ENCODE data around the gene DBT.

DBT gene

GRCh38 chr1:100151679-100152078, 98.0 kb downstream of the DBT start:
- DNase-seq, result no peak
- no peaks in the 10 kb centered on the region for H3K36me3 ChIP-seq (replicated peaks; ENCODE audit: insufficient read depth, low read length)
- no peak overlapping the region for H3K9ac ChIP-seq (ENCODE audit: low read length)
- H3K9me3 ChIP-seq (replicated peaks; ENCODE audit: insufficient read depth, low read length), result no peaks in the 10 kb centered on the region
- H2AFZ ChIP-seq (ENCODE audit: low read length), result no peak overlapping the region
- H3K9me2 ChIP-seq (replicated peaks; ENCODE audit: insufficient read depth, low read length), result no peaks in the 10 kb centered on the region
- H3K27ac ChIP-seq (ENCODE audit: low read length), result no peak overlapping the region
- H3K4me1 ChIP-seq (ENCODE audit: low read length), result peaks cover 8% of the 10 kb centered on the region; the same call in 1 of the 2 replicates
- no peaks in the 10 kb centered on the region for H3F3A ChIP-seq (ENCODE audit: insufficient read depth, low read length)
- no peaks in the 10 kb centered on the region for H3K27me3 ChIP-seq (replicated peaks; ENCODE audit: insufficient read depth, low read length)
- no peaks in the 10 kb centered on the region for H4K20me1 ChIP-seq (ENCODE audit: insufficient read depth, low read length)
- H3K4me2 ChIP-seq (ENCODE audit: low read depth, low read length), result no peak overlapping the region
- H3K79me2 ChIP-seq (ENCODE audit: low read length), result no peaks in the 10 kb centered on the region
- H3K4me3 ChIP-seq (ENCODE audit: low read length), result no peak overlapping the region
- TF ChIP-seq EZH2 (optimal IDR thresholded peaks at IDR 0.05; ENCODE audit: low read depth, low read length), result no peak
- TF ChIP-seq EZH2phosphoT487 (IDR thresholded peaks at IDR 0.05; ENCODE audit: low read length), result no peak
- no peak for TF ChIP-seq CTCF (IDR thresholded peaks at IDR 0.05; ENCODE audit: low read length)

GRCh38 chr1:100147875-100148274, 101.8 kb downstream of the DBT start:
- peaks cover 8% of the 10 kb centered on the region; the same call in 1 of the 2 replicates for H3K4me1 ChIP-seq (ENCODE audit: low read length)
- H3K36me3 ChIP-seq (replicated peaks; ENCODE audit: insufficient read depth, low read length), result no peaks in the 10 kb centered on the region
- no peaks in the 10 kb centered on the region for H4K20me1 ChIP-seq (ENCODE audit: insufficient read depth, low read length)
- H3F3A ChIP-seq (ENCODE audit: insufficient read depth, low read length), result no peaks in the 10 kb centered on the region
- H3K4me3 ChIP-seq (ENCODE audit: low read length), result no peak overlapping the region
- no peak overlapping the region for H3K4me2 ChIP-seq (ENCODE audit: low read depth, low read length)
- no peak overlapping the region for H3K9ac ChIP-seq (ENCODE audit: low read length)
- TF ChIP-seq EZH2phosphoT487 (IDR thresholded peaks at IDR 0.05; ENCODE audit: low read length), result no peak
- no peaks in the 10 kb centered on the region for H3K9me2 ChIP-seq (replicated peaks; ENCODE audit: insufficient read depth, low read length)
- H3K27ac ChIP-seq (ENCODE audit: low read length), result no peak overlapping the region
- no peak overlapping the region for H2AFZ ChIP-seq (ENCODE audit: low read length)
- no peak for DNase-seq
- H3K79me2 ChIP-seq (ENCODE audit: low read length), result no peaks in the 10 kb centered on the region
- H3K27me3 ChIP-seq (replicated peaks; ENCODE audit: insufficient read depth, low read length), result no peaks in the 10 kb centered on the region
- no peaks in the 10 kb centered on the region for H3K9me3 ChIP-seq (replicated peaks; ENCODE audit: insufficient read depth, low read length)

GRCh38 chr1:100146958-100147357, 102.7 kb downstream of the DBT start:
- DNase-seq, result no peak
- Histone ChIP-seq H3K4me3 (ENCODE audit: low read length) (no peak overlapping the region), H3K27me3 (replicated peaks; ENCODE audit: insufficient read depth, low read length) (no peaks in the 10 kb centered on the region), H3K27ac (ENCODE audit: low read length) (no peak overlapping the region), H3K9me2 (replicated peaks; ENCODE audit: insufficient read depth, low read length) (no peaks in the 10 kb centered on the region), H3K9ac (ENCODE audit: low read length) (no peak overlapping the region), H4K20me1 (ENCODE audit: insufficient read depth, low read length) (no peaks in the 10 kb centered on the region), H3K79me2 (ENCODE audit: low read length) (no peaks in the 10 kb centered on the region), H2AFZ (ENCODE audit: low read length) (no peak overlapping the region), H3K4me2 (ENCODE audit: low read depth, low read length) (no peak overlapping the region), H3K36me3 (replicated peaks; ENCODE audit: insufficient read depth, low read length) (no peaks in the 10 kb centered on the region), H3K9me3 (replicated peaks; ENCODE audit: insufficient read depth, low read length) (no peaks in the 10 kb centered on the region), H3F3A (ENCODE audit: insufficient read depth, low read length) (no peaks in the 10 kb centered on the region), H3K4me1 (ENCODE audit: low read length) (peaks cover 1% of the 10 kb centered on the region; the same call in 1 of the 2 replicates)
- TF ChIP-seq EZH2 (optimal IDR thresholded peaks at IDR 0.05; ENCODE audit: low read depth, low read length), result no peak
- TF ChIP-seq CTCF (IDR thresholded peaks at IDR 0.05; ENCODE audit: low read length), result no peak
- no peak for TF ChIP-seq EZH2phosphoT487 (IDR thresholded peaks at IDR 0.05; ENCODE audit: low read length)

- Histone ChIP-seq H3K9me3 (replicated peaks; ENCODE audit: insufficient read depth, low read length) (no peaks in the 10 kb centered on the region), H3K9me2 (replicated peaks; ENCODE audit: insufficient read depth, low read length) (no peaks in the 10 kb centered on the region), H3K4me2 (ENCODE audit: low read depth, low read length) (no peak overlapping the region), H3K79me2 (ENCODE audit: low read length) (no peaks in the 10 kb centered on the region), H3K4me1 (ENCODE audit: low read length) (no peaks in the 10 kb centered on the region), H4K20me1 (ENCODE audit: insufficient read depth, low read length) (no peaks in the 10 kb centered on the region), H3K27ac (ENCODE audit: low read length) (no peak overlapping the region), H2AFZ (ENCODE audit: low read length) (no peak overlapping the region), H3K36me3 (replicated peaks; ENCODE audit: insufficient read depth, low read length) (no peaks in the 10 kb centered on the region), H3K27me3 (replicated peaks; ENCODE audit: insufficient read depth, low read length) (no peaks in the 10 kb centered on the region), H3K4me3 (ENCODE audit: low read length) (no peak overlapping the region), H3F3A (ENCODE audit: insufficient read depth, low read length) (no peaks in the 10 kb centered on the region), H3K9ac (ENCODE audit: low read length) (no peak overlapping the region)
- DNase-seq, result no peak
- no peak for TF ChIP-seq EZH2 (optimal IDR thresholded peaks at IDR 0.05; ENCODE audit: low read depth, low read length)
- TF ChIP-seq EZH2phosphoT487 (IDR thresholded peaks at IDR 0.05; ENCODE audit: low read length), result no peak
- TF ChIP-seq CTCF (IDR thresholded peaks at IDR 0.05; ENCODE audit: low read length), result no peak
Measured at GRCh38 chr1:100145116-100145515, 104.5 kb downstream of the DBT start.
